ENCODE measurements around the gene C19orf47. TPM values are rescaled to one million over a fixed set of nuclear protein-coding genes. Genes with fewer than 3 reads are reported as not detected.
A peak's percentile ranks its signal among the peaks of the same experiment; 100 is the strongest.

Gene C19orf47
- total RNA-seq, 2 experiments from 2014 or later: 21.4 to 21.8 TPM

DNA sequence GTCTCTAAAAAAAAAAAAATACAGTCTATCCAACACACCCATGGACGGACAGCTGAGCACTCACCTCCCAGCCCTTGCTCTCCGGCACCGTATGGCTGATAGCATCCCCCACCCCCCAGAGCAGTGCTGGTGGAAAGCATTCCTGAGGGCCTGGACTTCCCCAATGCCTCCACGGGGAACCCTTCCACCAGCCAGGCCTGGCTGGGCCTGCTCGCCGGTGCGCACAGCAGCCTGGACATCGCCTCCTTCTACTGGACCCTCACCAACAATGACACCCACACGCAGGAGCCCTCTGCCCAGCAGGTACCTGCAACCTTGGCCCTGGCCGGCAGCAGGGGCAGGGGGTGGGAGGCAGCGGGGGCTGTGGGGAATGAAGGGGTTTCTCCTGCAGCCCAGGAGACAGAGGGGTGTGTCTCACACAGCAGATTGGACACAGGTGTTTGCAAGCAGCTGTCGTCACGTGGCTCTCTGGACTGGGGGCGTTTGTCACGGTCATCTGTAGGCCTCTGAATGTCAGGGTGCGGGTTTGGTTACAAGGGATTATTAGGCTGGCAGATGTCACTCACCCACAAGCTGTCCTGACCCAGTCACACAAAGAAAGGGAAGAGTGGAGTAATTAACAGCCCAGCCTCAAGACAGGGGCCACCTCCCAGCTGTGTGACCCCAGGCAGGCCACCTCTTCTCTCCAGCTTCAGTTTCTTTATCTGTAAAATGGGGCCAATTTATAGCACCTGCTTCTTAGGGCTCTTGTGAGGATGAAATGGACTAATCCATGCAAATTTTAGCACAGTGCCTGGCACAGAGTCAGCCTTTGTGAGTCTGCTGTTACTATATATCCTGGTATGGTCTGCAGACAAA, 19.6 kb upstream of the C19orf47 start:
- Mint-ChIP-seq H3K4me3 (no peak overlapping the region), H3K27me3 (no peaks in the 10 kb centered on the region), H3K4me1 (peaks cover 20% of the 10 kb centered on the region), H3K27ac (no peak overlapping the region), H3K9me3 (no peaks in the 10 kb centered on the region), H3K36me3 (peaks cover 2% of the 10 kb centered on the region)
- no peak for DNase-seq
- no peak for ATAC-seq (ENCODE audit: low read depth)
- POLR2A ChIA-PET: interaction anchor here (0.8 kb wide), 1 partner anchor 13 kb away, joined by 3 read pairs; no protein-coding TSS in a partner anchor

DNA sequence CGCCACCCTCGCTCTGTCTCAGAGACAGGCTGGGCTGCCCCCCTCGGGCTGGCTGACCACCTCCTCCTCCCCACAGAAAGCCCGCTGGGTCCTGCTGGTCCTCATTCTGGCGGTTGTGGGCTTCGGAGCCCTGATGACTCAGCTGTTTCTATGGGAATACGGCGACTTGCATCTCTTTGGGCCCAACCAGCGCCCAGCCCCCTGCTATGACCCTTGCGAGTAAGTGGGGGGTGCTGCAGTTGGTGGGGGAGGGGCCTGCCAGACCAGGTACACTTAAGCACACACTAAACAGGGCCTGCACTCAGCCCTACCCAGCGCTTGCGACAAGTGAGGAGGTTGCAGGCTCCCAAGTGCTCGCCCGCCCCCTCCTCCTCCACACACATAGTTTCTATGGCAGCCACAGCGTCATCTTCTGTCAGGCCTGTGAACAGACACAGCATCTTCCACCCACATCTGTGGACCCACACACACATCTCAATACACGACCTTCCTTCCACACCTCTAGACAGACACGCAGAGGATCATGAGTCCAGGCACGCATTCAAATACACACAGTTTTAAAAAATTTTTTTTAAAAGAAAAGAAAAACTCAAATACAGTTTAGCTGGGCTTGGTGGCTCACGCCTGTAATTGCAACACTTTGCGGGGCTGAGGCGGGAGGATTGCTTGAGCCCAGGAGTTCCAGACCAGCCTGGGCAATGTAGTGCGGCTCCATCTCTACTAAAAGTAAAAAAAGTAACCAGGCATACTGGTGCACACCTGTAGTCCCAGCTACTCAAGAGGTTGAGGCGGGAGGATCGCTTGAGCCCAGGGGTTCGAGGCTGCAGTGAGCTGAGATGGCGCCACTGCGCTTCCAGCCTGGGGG, 18.7 kb upstream of the C19orf47 start:
- Mint-ChIP-seq H3K27ac (peak overlapping the region; percentile 37), H3K27me3 (no peaks in the 10 kb centered on the region), H3K9me3 (no peaks in the 10 kb centered on the region), H3K4me1 (peaks cover 23% of the 10 kb centered on the region), H3K36me3 (peaks cover 2% of the 10 kb centered on the region), H3K4me3 (no peak overlapping the region)
- DNase-seq (no peak), ATAC-seq (ENCODE audit: low read depth) (no peak)
- POLR2A ChIA-PET: interaction anchor here (1.4 kb wide), 1 partner anchor 8 kb away, joined by 4 read pairs; no protein-coding TSS in a partner anchor

DNA sequence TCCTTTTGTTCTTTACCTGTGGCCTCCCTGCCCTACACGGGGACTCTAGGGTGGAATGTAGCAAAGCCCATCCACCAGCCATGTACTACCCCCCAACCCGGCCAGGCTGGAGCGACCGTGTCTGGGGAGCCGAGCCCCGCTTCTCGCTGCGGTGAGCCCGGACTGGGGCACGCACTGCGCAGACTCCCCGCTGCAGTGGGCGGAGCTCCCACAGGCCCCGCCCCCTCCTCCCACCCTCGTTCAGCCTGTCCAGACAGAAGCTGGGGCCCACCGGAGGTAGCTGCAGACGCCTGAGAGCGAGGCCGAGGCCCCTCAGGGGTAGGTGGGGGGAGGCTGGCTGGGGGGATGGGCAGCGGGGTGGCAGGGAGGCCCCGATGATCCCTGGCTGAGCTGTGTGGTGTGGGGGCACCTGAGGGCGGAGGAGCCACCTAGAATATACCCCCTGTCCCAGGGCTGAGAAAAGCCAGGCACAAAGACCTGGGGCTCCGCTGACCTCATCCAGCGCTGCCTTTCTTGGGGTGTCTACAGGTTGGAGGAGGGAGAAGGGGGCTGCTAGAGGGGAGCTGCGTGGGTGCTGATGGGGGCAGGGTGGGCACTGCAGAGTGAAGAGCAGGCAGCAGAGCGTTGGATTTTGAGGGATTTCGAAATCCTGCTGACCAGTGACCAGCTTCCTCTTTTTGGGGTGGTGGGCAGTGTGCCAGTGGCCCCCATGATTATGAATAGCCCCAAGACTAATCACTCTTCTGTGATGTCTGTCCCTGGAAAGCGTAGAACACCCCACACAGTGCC, 17.6 kb upstream of the C19orf47 start:
- POLR2A ChIA-PET: interaction anchor here (0.9 to 1.4 kb wide), 4 partner anchors 9 to 81 kb away, joined by 3 to 4 read pairs (median 3); partner anchors contain the start of genes AKT2, C19orf47 and PLD3
- ATAC-seq (ENCODE audit: low read depth) (peak; percentile 77), DNase-seq (peak; percentile 67)
- Mint-ChIP-seq H3K27ac (peak overlapping the region; percentile 38), H3K4me1 (peaks cover 22% of the 10 kb centered on the region), H3K36me3 (peaks cover 3% of the 10 kb centered on the region), H3K27me3 (no peaks in the 10 kb centered on the region), H3K9me3 (no peaks in the 10 kb centered on the region), H3K4me3 (peak overlapping the region; percentile 49)

DNA sequence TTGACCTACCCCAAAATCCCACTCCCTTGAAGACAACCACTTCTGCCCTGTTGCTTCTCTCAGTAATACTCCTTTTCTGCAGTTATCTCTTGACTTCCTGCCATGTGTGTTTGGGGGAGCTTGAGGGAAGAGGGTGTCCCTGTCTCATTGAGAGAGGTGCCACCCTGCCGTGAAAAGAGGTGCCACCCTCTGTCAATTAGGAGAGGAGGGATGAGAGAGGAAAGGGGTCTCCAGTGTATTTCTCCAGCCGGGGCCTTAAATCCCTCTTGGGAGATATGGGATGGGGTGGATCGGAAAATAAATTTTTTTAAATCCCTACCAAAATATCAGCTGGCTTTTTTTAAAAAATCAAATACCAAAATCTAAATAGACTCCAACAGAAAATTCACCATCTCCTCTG, 16.8 kb upstream of the C19orf47 start:
- Mint-ChIP-seq H3K4me3 (peak overlapping the region; percentile 68), H3K27me3 (no peaks in the 10 kb centered on the region), H3K9me3 (no peaks in the 10 kb centered on the region), H3K27ac (peak overlapping the region; percentile 80), H3K4me1 (peaks cover 22% of the 10 kb centered on the region), H3K36me3 (peaks cover 5% of the 10 kb centered on the region)
- no peak for ATAC-seq (ENCODE audit: low read depth)
- POLR2A ChIA-PET: interaction anchor here (1.1 to 1.2 kb wide), 2 partner anchors 17 to 80 kb away, joined by 3 read pairs; partner anchors contain the start of genes AKT2, C19orf47 and PLD3
- no peak for DNase-seq

DNA sequence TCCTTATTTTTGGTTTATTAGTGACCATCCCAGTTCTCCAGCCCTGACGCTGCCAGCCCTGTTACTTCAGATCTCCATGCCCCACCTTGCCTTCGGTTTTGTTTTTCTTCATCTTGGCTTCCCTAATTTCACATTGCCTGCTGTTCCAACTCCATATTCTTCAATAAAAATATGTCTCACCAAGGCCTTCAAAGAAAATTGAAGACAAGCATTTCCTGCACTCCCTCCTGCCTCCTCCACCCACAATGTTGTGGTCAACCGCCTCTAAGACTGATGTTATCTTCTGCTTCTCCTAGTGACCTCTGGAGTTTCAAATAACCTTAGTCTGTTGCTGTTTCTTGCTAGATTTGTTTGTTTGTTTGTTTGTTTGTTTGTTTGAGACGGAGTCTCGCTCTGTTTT, 14.9 kb upstream of the C19orf47 start:
- DNase-seq: no peak
- peaks cover 29% of the 10 kb centered on the region for H3K4me1 Mint-ChIP-seq
- POLR2A ChIA-PET: interaction anchor here (0.6 to 1.0 kb wide), 3 partner anchors 10 to 58 kb away, joined by 3 to 5 read pairs (median 4); partner anchors contain the start of genes C19orf47 and PLD3
- peak overlapping the region; percentile 66 for H3K27ac Mint-ChIP-seq
- H3K36me3 Mint-ChIP-seq: peaks cover 6% of the 10 kb centered on the region
- H3K27me3 Mint-ChIP-seq: no peaks in the 10 kb centered on the region
- no peak for ATAC-seq (ENCODE audit: low read depth)
- peak overlapping the region; percentile 26 for H3K4me3 Mint-ChIP-seq
- no peaks in the 10 kb centered on the region for H3K9me3 Mint-ChIP-seq

DNA sequence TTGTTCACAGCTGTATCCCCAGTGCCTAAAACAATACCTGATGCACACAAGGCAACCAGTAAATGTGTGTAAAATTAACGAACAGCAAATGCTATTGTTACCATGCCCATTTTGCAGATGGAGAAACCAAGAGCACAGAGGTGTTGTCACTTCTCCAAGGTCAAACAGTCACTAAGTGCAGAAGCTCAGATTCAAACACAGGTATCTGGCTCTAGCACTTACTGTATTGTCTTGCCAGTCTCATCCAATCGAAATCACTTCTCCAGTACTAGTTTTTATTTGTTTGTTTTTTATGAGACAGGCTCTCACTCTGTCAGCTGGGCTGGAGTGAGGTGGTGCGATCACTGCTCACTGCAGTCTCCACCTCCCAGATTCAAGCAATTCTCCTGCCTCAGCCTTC, 14.0 kb upstream of the C19orf47 start:
- ATAC-seq (ENCODE audit: low read depth) (no peak), DNase-seq (no peak)
- Mint-ChIP-seq H3K27ac (no peak overlapping the region), H3K4me1 (peaks cover 34% of the 10 kb centered on the region), H3K27me3 (no peaks in the 10 kb centered on the region), H3K9me3 (no peaks in the 10 kb centered on the region), H3K4me3 (no peak overlapping the region), H3K36me3 (peaks cover 6% of the 10 kb centered on the region)
- POLR2A ChIA-PET: no interaction called here

DNA sequence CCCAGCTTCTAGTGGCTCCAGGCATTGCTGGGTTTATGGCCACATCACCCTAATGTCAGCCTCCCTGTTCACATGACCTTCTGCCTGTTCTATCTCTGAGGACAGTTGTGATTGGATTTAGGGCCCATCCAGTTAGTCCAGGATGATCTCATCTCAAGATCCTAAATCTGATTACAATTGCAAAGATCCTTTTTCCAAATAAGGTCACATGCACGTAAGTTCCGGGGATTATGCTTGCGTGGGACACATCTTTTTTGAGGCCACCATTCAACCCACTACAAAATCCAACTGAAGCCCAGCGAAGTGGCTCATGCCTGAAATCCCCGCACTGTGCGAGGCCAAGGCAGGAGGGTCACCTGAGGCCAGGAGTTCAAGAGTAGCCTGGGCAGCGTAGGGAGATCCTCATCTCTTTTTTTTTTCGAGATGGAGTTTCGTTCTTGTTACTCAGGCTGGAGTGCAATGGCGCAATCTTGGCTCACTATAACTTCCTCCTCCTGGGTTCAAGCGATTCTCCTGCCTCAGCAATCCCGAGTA, 12.6 kb upstream of the C19orf47 start:
- no peaks in the 10 kb centered on the region for H3K27me3 Mint-ChIP-seq
- H3K9me3 Mint-ChIP-seq: no peaks in the 10 kb centered on the region
- POLR2A ChIA-PET: no interaction called here
- H3K4me3 Mint-ChIP-seq: no peak overlapping the region
- peaks cover 5% of the 10 kb centered on the region for H3K36me3 Mint-ChIP-seq
- H3K27ac Mint-ChIP-seq: no peak overlapping the region
- DNase-seq: no peak
- peaks cover 36% of the 10 kb centered on the region for H3K4me1 Mint-ChIP-seq
- no peak for ATAC-seq (ENCODE audit: low read depth)

DNA sequence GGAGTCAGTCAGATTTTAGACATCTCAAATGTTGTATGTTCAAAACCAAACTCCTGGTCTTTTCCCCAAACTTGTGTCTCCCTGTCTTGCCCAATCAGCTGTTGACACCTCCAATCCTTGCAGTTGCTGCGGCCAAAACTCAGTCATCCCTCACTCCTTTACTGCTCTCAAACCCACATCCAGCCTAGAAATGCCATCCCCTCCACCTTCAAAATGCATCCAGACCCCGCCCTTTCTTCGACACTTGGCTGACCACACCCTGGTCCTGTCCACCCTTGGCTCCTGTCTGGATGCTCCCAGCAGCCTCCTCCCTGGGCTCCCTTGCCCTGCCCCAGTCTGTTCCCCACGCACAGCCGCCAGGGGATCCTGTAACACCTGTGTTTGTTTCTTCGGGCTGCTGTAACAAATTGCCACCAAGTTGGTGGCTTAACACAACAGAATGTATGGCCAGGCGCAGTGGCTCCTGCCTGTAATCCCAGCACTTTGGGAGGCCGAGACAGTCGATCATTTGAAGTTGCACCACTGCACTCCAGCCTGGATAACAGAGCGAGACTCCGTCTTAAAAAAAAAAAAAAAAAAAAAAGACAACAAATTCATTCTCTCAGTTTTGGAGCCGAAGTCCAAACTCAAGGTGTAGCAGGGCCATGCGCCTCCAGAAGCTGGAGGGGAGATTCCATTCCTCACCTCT, 12.0 kb upstream of the C19orf47 start:
- no peak for ATAC-seq (ENCODE audit: low read depth)
- Mint-ChIP-seq H3K27ac (no peak overlapping the region), H3K9me3 (no peaks in the 10 kb centered on the region), H3K4me3 (no peak overlapping the region), H3K4me1 (peaks cover 34% of the 10 kb centered on the region), H3K27me3 (no peaks in the 10 kb centered on the region), H3K36me3 (peaks cover 5% of the 10 kb centered on the region)
- no peak for DNase-seq
- POLR2A ChIA-PET: no interaction called here

DNA sequence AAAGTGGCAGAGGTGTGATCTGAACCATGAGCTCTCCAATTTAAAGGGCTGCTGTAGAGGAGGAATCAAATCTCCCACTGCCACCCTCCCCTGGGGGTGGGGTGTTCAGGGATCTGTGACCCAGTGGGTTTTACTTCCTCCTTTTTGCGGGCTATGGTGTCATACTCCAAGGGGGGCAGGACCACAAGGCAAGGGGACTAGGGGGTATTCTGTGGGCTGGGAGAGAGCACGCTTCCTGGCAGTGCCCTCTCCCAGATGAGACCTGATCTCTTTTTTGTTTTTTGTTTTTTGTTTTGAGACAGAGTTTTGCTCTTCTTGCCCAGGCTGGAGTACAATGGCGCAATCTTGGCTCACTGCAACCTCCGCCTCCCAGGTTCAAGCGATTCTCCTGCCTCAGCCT, 10.6 kb upstream of the C19orf47 start:
- peaks cover 5% of the 10 kb centered on the region for H3K36me3 Mint-ChIP-seq
- H3K9me3 Mint-ChIP-seq: no peaks in the 10 kb centered on the region
- H3K4me1 Mint-ChIP-seq: peaks cover 28% of the 10 kb centered on the region
- no peak overlapping the region for H3K4me3 Mint-ChIP-seq
- no peak overlapping the region for H3K27ac Mint-ChIP-seq
- ATAC-seq (ENCODE audit: low read depth) (no peak), DNase-seq (no peak)
- H3K27me3 Mint-ChIP-seq: no peaks in the 10 kb centered on the region
- POLR2A ChIA-PET: no interaction called here

DNA sequence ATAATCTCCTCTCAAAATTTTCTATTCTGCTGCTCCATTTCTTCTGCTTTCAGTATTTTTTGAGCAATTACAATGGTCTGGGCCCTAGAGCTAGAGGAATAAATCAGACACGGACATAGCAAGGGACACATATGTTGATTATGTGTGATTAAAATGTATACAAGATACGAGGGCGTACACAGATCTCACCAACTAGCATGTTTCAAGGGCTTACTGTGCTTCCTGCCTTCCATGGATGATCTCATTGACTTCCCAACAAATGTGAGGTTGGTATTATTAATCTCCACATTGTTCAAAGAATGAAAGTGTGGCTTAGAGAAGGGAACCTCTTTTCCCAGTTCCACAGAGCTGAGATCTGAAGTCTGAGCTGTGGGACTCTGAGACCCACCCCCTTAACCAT, 9.4 kb upstream of the C19orf47 start:
- no peaks in the 10 kb centered on the region for H3K27me3 Mint-ChIP-seq
- H3K27ac Mint-ChIP-seq: no peak overlapping the region
- H3K36me3 Mint-ChIP-seq: peaks cover 5% of the 10 kb centered on the region
- no peak overlapping the region for H3K4me3 Mint-ChIP-seq
- peaks cover 19% of the 10 kb centered on the region for H3K4me1 Mint-ChIP-seq
- no peaks in the 10 kb centered on the region for H3K9me3 Mint-ChIP-seq
- POLR2A ChIA-PET: no interaction called here
- DNase-seq: no peak
- no peak for ATAC-seq (ENCODE audit: low read depth)

DNA sequence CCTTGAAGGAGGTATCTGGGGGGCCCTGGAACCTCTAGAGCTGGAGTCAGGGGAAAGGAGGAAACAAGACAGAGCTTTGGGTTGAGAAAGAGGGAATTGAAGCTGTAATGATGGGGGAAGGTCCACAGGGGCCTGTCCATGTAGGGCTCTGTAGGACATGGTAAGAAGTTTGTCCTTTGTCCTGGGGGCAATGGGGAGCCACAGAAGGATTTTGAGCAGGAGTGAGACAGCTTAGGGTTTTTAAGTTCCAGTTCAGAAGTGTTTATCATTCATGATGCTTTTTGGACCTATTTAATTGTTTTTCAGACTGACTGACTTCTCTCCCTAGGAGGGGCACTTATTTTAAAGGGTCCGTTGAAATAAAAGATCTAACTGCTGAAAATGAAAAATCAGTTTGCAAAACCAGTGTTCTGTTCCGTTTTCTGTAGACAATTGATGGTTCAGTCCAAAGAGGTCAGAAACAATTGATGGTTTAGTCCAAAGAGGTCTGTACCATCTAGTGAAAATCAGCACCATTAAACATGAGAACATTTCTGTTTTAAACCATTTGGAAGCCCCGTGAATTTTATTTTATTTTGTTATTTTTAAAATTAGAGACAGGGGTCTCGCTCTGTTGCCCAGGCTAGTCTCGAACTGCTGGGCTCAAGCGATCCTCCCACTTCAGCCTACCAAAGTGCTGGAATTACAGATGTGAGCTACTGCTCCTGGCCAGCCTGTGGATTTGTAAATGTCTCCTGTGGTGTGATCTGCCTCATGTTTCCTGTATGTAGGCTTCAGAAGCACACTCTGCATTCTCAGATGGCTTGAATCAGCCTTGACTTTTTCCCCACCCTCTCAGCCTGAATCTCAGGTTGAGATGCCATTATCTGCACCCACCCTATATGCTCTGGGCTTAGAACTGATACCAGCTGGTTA, 8.7 kb upstream of the C19orf47 start:
- Mint-ChIP-seq H3K4me1 (peaks cover 16% of the 10 kb centered on the region), H3K27ac (no peak overlapping the region), H3K4me3 (no peak overlapping the region), H3K27me3 (no peaks in the 10 kb centered on the region), H3K9me3 (no peaks in the 10 kb centered on the region), H3K36me3 (peaks cover 5% of the 10 kb centered on the region)
- no peak for ATAC-seq (ENCODE audit: low read depth)
- DNase-seq: no peak
- POLR2A ChIA-PET: no interaction called here
